GM18526 (cell line): ENCODE results near the gene POU6F1.

Experiments used
- POLR2A ChIP-seq: IDR thresholded peaks from 3 replicates; pipeline ENCODE4 v1.6.1; 2011; ENCODE audit not compliant: insufficient read length; ENCODE audit errors: extremely low read depth

POU6F1 gene

DNA sequence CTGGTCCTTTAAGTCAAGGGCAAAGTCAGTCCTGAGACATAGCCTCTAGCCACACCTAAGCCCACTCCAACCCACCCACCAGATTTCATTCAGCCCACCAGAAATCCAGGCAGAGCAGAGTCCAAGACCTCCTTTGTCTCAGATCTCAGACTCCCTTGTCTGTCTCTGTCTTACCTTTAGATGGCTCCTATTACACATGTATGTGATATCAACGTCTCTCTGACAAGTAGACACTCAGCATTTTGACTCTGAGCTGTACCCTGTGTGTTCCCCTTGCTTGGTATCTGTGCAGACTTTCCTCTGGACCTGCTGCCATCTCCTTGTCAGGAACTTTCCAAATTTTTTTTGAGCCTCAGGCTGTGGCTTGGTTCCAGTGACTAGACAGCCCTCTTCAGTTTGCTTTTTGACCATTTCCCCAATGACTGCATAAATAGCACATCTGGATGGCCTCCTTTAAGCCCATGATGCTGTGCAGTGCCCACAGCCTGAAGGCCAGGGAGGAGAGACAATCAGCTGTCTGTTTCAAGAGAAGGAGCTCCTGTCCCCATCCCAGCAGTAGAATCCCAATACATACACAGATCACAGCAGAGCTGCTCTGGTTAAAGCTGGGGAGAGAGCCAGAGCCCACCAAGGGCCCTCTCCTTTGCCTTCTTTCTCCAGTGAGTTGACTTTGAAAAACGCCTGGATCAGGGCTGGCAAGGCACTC lies 7.0 kb downstream of the POU6F1 start:
- TF ChIP-seq POLR2A = no peak

- TF ChIP-seq POLR2A = no peak
These were observed 8.6 kb downstream of the POU6F1 start for GRCh38 chr12:51209259-51209658.

DNA sequence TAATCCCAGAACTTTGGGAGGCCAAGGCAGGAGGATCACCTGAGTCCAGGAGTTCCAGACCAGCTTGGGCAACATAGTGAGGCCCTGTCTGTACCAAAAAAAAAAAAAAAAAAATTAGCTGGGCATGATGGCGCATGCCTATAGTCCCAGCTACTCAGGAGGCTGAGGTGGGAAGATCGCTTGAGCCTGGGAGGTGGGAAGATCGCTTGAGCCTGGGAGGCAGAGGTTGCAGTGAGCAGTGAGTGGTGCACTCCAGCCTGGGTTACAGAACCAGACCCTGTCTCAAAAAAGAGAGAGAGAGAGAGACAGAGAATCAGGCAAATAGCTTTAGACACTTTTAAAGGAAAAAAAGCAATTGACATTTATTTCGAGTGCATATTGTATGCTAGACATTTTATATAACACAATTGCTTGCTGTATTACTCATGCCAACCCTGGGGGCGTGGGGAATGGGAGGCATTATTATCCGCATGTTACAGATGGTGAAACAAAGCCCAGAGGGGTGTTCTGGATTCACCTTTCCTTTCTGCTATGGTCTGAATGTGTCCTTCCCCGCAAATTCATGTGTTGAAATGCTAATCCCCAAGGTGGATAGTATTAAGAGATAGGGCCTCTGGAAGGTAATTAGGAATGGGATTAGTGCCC lies 9.7 kb downstream of the POU6F1 start:
- no peak for TF ChIP-seq POLR2A

DNA sequence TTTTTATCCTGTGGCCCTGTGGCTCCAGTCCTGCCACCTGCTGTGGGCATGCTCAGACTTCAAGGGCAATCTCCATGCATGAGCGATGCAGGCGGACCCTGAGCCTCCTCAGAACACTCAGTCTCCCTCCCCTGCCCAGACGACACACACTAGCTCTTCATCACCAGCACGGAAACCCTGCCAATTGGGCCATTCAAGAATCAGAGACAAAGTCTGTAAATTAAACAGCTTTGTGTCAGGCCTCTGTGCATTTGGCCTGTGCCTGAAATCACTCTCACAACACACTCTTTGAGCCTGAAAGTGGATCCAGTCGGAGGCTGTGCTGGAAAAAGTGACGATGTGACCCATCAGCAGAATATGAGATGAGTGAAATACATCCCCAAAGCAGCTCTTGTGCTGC lies 12.5 kb downstream of the POU6F1 start:
- no peak for TF ChIP-seq POLR2A

DNA sequence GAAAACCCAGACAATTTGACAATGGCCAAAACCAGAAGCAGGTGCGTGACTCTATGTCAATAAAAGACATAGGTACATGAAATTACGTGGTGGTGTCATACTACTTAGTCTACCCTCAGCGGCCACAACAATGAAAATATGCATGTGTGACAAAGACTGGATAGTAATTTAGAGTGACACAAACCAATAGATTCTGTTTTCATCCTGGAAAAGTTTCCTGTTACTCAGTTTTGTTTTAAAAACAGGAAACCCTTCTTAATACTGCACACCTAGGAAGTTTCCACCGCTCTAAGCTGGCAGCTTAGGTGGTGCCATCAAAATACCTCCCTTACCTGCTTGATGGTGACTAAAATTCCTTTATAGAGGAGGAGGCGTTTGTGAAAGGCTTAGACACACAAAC lies 15.1 kb downstream of the POU6F1 start:
- TF ChIP-seq POLR2A = no peak

GRCh38 chr12:51200806-51201205 lies 17.1 kb downstream of the POU6F1 start:
- TF ChIP-seq POLR2A = no peak

DNA sequence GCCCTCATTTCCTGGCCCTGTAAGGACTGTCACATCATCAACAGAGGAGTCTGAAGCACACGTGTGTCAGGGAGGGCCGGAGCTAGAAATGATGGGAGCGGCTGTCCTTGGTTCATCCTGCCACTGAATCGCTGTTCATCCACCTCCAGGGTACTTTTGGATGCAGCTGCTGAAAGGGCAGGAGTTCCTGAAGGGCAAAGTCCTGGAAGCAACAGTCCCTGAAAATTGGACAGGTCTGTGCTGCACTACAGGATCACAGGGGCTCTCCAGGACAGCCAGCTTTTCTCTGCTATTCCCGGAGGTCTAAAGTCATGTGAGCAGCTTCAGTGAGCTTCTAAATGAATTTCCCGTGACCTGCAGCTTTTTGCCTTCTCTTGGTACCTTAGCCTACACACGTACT lies 17.7 kb downstream of the POU6F1 start:
- TF ChIP-seq POLR2A = no peak

DNA sequence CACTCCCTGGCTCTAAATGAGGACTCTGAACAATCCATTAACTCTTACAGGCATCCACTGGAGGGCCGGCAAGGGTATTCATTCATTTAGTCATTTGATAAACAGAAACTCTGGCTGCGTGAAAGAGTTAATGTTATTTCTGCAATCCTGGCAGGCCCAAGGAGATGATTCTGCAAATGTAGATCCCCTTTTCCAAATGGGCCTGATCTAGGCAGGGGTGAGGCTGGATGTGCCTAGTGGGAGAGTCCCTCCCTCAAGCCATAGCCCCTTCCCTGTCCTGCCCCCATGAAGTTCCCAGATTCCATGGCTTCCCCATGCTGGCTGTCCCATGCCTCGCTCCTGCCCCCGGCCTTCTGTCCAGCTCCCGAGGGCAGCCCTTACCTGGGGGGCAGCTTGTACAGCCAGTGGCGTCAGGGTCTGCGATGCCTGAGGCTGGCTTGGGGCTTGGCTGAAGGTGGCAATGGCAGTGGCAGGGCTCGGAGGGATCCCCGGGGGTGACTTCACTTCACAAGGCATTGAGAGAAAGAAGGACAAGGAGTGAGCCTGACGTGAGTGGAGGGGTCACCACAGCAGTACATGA lies 18.4 kb downstream of the POU6F1 start:
- TF ChIP-seq POLR2A = no peak

GRCh38 chr12:51198568-51199365 lies 19.1 kb downstream of the POU6F1 start:
- TF ChIP-seq POLR2A = no peak

- no peak for TF ChIP-seq POLR2A
These were observed 19.9 kb downstream of the POU6F1 start for GRCh38 chr12:51197736-51198567.

GRCh38 chr12:51196547-51196946 lies 21.3 kb downstream of the POU6F1 start:
- no peak for TF ChIP-seq POLR2A

GRCh38 chr12:51195841-51196240 lies 22.0 kb downstream of the POU6F1 start:
- no peak for TF ChIP-seq POLR2A

DNA sequence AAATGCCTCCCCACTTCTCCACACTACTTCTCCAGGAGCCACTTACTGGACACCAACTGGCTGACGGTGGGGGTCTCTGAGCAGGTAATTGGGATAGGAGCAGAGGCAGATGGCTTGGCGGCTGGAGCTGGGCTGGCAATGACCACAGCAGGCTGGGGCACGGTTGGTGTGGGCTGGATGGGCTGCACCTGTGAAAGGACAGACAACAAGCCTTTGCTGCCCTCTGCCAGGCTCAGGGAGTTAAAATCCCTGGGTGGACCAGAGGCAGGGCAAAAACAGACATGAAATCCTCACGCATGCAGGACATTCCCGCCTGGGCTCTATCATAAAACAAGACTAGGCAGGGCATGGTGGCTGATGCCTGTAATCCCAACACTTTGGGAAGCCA lies 25.6 kb downstream of the POU6F1 start:
- no peak for TF ChIP-seq POLR2A

DNA sequence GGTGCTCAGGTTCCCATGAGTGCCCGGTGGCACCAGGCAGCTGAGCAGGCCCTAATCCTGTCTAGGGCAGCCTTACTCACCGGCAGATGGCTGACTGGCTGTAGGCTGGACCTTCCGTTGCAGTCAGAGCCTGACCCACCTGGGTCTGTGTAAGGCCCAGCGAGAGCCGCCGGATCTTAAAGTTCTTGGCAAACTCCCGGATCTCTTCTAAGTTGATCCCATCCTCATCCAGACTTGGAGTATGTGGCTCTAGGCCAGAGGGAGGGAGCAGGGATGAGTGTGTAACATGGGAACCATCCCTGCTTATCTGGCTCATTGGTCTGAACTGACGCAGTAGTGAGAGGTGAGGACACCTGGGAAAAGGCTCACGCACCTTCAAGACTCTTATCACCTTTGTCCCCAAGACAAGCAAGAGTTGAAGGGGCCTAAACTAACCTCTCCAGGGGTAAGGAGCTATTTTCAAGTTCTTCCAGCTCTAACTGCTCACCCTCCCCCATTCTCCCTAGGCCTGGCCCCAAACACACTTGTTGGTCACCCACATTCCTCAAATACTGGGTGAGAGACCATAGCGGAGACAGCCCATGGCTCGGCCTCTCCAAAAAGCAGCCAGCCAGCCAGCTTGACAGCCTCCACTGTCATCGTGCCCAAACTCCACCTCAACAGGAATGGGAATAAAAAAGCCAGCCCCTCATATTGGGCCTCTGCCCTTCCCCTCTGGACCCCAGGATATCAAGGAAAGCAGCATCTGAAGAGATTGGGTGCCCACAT lies 26.2 kb downstream of the POU6F1 start:
- TF ChIP-seq POLR2A = no peak
